HG03159 (cell line): ENCODE measurements around the gene LETM1.

Source experiments
- ATAC-seq: cut with Tn5 transposase; IDR thresholded peaks from one replicate; pipeline ENCODE4 v1.9.1; 2021; ENCODE audit warnings: mild to moderate bottlenecking, moderate library complexity; ENCODE audit not compliant: unreplicated experiment

LETM1 gene

DNA sequence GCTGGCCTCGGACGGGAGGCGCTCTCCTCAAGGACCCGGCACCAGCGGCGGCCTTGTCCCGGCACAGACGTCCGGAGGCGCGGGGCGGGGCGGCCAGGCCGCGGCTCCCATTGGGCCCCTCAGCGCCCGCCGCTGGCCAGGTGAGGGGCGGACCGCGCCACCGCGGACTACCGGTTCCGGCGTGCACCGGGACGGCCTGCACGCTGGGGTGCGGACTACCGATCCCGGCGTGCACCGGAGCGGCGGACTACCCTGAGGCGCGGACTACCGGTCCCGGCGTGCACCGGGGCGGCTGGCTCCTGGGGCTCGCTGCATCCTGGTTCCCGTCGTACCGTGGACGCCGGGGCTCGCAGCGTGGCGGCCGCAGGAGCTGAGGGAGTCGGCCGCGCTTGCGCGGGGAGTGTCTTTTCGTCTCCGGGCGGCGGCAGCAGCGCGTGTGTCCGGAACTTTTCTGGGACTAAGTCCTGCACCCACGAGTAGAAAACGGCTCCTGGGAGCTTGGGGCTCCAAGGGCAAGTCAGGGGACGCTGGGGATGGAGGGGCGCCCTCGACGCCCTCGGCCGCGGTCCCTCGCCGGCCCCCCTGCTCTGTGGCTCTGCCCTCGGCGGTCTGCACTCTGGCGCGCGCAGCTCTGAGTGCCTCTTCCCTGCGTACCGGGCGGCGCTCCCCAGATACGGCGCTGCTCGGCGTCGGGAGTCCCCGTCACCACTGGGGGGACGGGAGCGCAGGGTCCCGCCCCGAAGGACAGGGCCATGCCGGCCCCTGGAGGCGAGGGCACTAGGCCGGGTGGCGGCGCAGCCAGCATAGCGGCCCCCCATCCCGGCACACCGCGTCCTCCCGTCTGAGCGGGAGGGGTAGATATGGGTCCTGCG lies at the start of gene LETM1:
Gene LETM1 (minus strand): TSS at position 86 of the 872 bp plus-strand sequence. CDS start 206 bp downstream, outside the sequence.
- peak; percentile 90 for ATAC-seq

- ATAC-seq = no peak
Observed at GRCh38 chr4:1904042-1904441, 48.1 kb upstream of the LETM1 start.

GRCh38 chr4:1903035-1903434 lies 47.1 kb upstream of the LETM1 start:
- no peak for ATAC-seq

GRCh38 chr4:1902243-1902642 lies 46.3 kb upstream of the LETM1 start:
- ATAC-seq = no peak

DNA sequence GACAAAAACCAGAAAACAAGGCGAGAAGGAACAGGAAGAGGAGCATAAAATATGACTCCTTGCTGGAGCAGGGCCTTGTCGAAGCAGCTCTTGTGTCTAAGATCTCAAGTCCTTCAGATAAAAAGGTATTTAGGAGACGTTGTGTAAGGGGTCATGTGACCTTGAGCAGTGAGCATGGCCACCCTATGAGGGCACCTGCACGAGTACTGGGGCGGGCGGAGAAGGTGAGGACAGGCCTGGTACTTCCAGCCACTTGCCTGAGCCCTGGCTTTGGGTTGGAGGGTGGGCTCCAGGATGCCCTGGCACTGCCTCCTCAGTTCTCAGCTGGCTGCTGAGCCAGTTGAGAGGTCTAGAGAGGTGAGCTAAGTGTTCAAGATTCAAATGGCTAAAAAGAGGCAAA lies 45.2 kb upstream of the LETM1 start:
- no peak for ATAC-seq

DNA sequence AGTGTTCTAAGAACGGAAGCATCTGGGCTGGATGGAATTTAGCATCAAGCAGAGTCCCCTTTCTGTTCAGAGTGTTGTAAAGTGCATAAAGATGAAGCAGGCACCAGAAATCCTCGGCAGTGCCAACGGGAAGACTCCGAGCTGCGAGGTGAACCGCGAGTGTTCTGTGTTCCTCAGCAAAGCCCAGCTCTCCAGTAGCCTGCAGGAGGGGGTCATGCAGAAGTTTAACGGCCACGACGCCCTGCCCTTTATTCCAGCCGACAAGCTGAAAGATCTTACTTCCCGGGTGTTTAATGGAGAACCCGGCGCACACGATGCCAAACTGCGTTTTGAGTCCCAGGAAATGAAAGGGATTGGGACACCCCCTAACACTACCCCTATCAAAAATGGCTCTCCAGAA lies 44.7 kb upstream of the LETM1 start:
- no peak for ATAC-seq

- no peak for ATAC-seq
Observed at GRCh38 chr4:1900087-1900433, 44.1 kb upstream of the LETM1 start.

GRCh38 chr4:1899149-1900086 lies 43.5 kb upstream of the LETM1 start:
- peak; percentile 85 for ATAC-seq

DNA sequence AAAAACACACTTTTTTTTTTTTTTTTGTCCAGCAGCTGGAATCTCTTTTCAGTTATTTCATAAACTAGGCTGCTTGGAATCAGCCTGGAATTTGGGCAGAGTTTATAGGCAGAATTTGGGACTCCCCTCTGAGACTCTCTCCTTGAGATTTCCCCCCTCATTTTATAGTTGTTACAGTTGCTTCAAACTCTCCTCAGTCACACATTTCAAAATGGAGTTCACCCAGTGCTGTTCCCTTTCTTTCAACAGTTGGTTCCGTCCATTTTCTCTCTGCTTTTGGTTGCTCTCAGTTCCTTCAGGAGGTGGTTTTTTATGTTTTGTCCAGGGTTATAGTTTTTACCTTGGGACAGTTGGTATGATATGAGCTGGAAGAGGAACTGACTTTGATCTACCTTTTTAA lies 42.7 kb upstream of the LETM1 start:
- ATAC-seq = no peak

- no peak for ATAC-seq
Observed at GRCh38 chr4:1898007-1898406, 42.1 kb upstream of the LETM1 start.

DNA sequence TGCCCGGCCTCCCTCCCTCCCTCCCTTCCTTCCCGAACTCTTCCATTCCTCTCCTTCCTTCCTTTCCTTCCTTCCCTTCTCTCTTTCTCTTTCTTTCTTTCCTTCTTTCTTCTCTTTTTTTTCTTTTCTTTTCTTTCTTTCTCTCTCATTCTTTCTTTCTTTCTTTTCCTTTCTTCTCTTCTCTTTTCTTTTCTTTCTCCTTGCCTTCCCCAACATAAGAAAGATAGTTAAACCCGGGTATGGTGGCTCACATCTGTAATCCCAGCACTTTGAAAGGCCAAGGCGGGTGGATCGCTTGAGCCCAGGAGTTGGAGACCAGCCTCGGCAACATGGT lies 40.7 kb upstream of the LETM1 start:
- ATAC-seq = no peak

DNA sequence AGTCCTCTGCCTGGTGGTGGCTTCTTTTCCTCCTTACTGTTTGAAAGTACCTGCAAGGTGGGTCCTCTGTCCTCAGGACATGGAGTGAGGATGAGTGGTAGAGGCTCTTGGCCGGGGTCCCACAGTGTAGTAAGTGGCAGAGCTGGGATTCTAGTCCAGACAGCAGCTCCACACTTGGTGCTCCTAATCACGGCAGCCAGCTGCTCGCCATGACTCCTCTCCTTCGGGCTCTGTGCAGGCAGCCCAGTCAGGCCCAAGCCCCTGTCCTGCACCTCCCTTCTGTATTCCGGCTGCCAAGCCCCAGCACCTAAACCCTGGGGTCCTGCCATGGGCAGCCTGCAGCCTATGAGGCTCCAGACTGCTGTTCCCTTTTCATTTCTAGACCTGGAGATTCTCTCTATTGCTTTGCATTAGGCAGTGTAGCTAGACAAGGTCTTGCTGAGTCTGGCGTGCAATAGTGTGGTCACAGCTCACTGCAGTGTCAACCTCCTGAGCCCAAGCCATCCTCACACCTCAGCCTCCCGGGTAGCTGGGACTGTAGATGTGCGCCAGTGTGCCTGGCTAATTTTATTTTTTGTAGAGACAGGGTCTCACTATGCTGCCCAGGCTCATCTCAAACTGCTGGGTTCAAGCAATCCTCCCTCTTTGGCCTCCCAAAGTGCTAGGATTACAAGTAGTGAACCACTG lies 40.2 kb upstream of the LETM1 start:
- ATAC-seq = no peak

GRCh38 chr4:1890979-1891570 lies 35.1 kb upstream of the LETM1 start:
- no peak for ATAC-seq

DNA sequence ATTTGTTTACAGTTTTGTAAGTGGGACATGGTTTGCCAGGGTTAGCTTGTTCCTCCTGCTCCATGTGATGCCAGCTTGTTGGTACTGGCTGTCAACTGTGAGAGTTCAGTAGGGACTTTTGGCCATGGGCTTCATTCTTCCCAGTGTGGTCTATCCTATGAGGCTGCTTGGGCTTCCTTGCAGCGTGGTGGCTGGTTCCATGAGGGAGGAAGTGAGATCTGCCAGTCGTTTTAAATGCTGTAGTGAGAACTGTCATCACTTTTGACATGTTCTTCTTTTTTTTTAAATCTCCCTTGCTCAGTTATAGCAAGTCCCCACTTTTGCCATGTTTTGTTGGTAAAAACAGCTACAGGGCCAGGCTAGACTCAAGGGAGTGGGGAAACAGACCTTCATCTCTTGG lies 31.1 kb upstream of the LETM1 start:
- ATAC-seq = no peak

- no peak for ATAC-seq
Observed at GRCh38 chr4:1885414-1885813, 29.5 kb upstream of the LETM1 start.

DNA sequence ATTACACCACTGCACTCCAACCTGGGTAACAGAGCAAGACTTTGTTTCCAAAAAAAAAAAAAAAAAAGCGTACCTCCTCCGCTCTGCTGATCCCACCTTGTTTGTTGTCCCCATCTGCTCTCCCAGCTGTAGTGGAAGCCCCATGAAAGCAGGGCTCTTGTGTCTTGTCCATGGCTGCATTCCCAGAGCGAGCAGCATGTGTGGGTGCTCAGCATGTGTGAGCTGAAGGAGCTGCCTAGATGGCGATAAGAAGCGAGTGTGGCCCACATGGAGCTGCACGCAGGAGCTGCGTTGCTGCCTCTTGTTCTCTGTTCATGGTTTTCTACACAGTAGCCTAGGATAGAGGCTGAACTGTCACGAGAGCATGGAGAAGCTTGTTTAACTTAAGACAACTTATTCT lies 27.6 kb upstream of the LETM1 start:
- ATAC-seq = no peak

DNA sequence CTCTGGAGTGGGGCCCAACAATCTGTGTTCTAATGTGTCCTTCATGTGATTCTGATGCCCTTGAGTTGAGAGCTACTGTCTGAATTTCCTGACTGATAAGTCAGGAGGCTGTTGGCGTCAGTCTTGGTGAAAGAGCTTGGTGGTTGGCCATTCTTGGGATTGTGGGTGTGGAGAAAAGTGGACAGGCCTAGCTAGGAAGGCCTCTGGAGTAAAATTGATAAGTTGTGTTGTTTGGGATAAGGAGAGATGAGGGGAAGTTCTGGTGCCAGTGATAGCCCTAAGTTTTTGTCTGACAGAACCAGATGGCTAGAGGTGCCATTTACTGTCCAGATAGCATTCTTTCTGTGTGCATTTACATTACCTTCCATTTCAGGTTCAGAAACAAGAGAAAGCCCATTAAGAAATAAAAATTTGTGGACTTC lies 26.9 kb upstream of the LETM1 start:
- ATAC-seq = no peak

- no peak for ATAC-seq
Observed at GRCh38 chr4:1880332-1880731, 24.4 kb upstream of the LETM1 start.

- no peak for ATAC-seq
Observed at GRCh38 chr4:1879485-1879884, 23.5 kb upstream of the LETM1 start.

- no peak for ATAC-seq
Observed at GRCh38 chr4:1874201-1874600, 18.2 kb upstream of the LETM1 start.

DNA sequence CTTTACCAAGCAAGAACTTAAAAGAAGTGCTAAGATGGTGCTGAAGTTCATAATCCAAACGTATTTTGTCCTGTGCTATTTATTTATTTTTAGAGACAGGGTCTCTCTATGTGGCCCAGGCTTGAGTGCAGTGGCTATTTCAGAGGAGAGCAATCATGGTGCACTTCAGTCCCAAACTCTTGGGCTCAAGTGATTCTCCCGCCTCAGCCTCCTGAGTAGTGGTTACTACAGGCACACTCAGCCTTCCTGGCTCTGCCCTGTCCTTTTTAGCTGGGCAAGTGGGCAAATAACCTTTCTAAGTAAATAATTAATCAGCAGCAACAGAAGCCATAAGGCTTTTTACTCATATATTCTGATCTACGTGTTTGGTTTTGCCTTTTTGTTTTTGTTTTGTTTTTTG lies 17.8 kb upstream of the LETM1 start:
- no peak for ATAC-seq
